BLaER1 (cell line): Measurements from ENCODE around the gene ZNF503.

Experiments used
- H3K27ac ChIP-seq: shearing (Covaris generic); formaldehyde crosslinking; 2 replicates; pipeline ENCODE4 v1.8.1; 2022
- H3K27me3 ChIP-seq: shearing (Covaris generic); formaldehyde crosslinking; 2 replicates; pipeline ENCODE4 v1.8.1; 2022
- H3K36me3 ChIP-seq: shearing (Covaris generic); formaldehyde crosslinking; 2 replicates; pipeline ENCODE4 v1.8.1; 2022
- H3K4me1 ChIP-seq: shearing (Covaris generic); formaldehyde crosslinking; 2 replicates; pipeline ENCODE4 v1.8.1; 2022
- H3K4me2 ChIP-seq: shearing (Covaris generic); formaldehyde crosslinking; 2 replicates; pipeline ENCODE4 v1.8.1; 2022
- H3K4me3 ChIP-seq: shearing (Covaris generic); formaldehyde crosslinking; 2 replicates; pipeline ENCODE4 v1.8.1; 2022
- H3K9ac ChIP-seq: shearing (Covaris generic); formaldehyde crosslinking; 2 replicates; pipeline ENCODE4 v1.8.1; 2022
- H3K9me3 ChIP-seq: shearing (Covaris generic); formaldehyde crosslinking; 2 replicates; pipeline ENCODE4 v1.8.1; 2022
- H4K20me1 ChIP-seq: shearing (Covaris generic); formaldehyde crosslinking; 2 replicates; pipeline ENCODE4 v1.8.1; 2022
- Cebpa-rat ChIP-seq: shearing (Covaris generic); IDR thresholded peaks from 2 replicates; pipeline ENCODE4 v1.8.1; 2022

The ZNF503 gene

DNA sequence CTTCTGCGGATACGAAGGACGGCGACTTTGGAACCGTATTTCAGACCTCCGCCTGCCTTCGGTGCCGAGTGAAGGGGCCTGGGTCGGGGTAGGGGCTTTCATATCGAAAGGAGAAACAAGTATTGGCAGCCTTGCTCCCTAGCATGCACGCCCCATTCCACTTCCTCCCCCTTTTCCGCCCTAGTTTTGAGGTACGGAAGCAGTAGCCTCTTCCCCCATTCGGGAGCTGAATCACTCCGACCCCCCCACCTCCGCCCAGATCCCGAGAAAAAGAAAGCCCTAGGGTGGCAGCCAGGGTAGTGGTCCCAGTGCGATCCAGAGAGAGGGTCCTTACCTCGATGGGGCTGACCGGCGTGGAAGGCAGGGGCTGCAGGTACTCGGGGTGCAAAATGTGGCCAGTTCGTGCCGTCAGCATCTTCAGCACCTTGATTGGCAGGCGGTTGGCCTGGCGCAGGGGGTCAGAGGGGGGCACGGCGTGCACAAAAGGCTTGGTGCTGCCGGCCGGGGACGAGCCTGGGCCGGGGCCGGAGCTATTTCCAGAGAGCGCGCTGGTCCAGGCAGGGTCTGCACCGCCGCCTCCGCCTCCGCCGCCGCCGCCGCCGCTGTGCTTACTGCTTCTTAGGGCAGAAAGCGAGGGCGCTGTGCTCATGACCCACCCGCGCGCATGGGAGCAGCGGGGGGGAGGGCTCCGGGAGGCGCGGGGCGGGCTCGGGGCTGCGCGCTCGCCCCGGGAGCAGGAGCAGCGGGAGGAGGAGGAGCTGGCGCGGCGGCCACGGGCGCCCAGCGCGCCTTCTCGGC is 594 bp downstream of the ZNF503 start:
- H3K9me3 ChIP-seq = peaks cover 17% of the 10 kb centered on the region
- peaks cover 63% of the 10 kb centered on the region for H3K27me3 ChIP-seq
- no peak for TF ChIP-seq Cebpa-rat
- peak overlapping the region; percentile 78 for H3K9ac ChIP-seq
- peaks cover 32% of the 10 kb centered on the region for H3K4me1 ChIP-seq
- H3K4me2 ChIP-seq = peak overlapping the region; percentile 100
- H3K36me3 ChIP-seq = peaks cover 12% of the 10 kb centered on the region
- H4K20me1 ChIP-seq = peaks cover 32% of the 10 kb centered on the region
- H3K27ac ChIP-seq = peak overlapping the region; percentile 70
- peak overlapping the region; percentile 87 for H3K4me3 ChIP-seq

DNA sequence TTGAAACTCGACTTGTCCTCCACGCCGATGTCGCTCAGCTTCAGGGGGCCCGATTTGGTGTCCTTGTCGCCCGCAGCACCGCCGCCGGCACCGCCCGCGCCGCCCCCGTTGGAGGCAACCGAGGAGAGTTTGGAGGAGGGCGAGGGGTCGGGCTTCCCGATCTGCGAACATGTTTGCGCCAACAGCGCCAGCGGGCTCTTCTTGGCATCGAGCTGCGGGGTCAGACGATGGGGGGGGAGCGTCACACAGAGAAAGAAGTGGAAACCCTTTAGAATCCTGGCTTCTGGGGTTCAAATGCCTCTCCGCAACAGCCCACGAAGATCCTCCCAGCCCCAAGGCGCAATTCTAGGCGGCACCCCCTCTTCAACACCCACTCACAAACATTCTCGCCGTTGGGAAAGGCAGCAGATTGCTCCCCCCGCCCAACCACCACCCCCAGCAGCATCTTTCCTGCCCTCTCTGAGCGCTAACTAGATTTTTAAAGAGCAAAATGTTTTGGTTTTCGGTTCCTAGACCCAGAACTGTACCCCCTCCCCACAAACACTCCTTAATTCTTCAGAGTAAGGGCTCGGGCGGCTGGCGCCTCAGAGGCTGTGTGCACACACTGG is 1.3 kb downstream of the ZNF503 start:
- TF ChIP-seq Cebpa-rat = no peak
- Histone ChIP-seq H3K9me3 (peaks cover 20% of the 10 kb centered on the region), H3K9ac (peak overlapping the region; percentile 78), H3K27ac (peak overlapping the region; percentile 70; the same call in 1 of the 2 replicates), H3K4me2 (peak overlapping the region; percentile 100), H3K36me3 (peaks cover 12% of the 10 kb centered on the region), H3K27me3 (peaks cover 56% of the 10 kb centered on the region), H3K4me1 (peaks cover 32% of the 10 kb centered on the region), H4K20me1 (peaks cover 25% of the 10 kb centered on the region), H3K4me3 (peak overlapping the region; percentile 87)

DNA sequence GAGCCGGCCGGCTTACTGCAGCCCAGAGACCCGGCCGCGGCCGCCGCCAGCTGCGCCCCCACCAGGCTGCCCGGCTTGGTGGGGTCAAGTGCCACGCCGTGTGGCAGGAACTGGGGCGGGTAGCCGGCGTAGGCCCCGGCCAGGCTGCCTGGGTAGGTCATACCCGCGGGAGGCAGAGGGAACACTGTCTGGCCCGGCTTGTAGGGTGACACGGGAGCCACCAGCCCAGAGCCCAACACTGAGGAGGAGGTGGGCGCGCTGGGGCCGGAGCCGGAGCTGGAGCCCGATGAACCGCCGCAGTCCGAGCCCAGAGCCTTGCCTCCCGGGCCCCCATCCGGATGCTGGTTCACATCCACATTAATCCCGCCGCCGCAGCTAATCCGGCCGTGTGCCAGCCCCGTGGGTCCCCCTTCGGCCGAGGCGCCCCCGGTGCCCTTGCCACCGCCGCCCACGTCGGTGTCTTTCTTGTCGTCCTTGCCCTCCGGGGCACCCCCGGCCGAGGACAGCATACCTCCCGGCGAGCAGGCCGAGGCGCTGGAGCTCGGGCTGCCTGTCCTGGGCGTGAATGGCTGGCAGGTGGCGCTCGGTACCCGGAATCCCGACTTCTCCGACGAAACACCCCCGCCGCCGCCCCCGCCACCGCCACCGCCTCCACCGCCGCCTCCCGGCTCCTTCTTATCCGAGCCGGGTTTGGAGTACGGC is 2.0 kb downstream of the ZNF503 start:
- Histone ChIP-seq H3K27me3 (peaks cover 50% of the 10 kb centered on the region), H3K9me3 (peaks cover 16% of the 10 kb centered on the region), H3K4me1 (peaks cover 32% of the 10 kb centered on the region), H3K4me2 (peak overlapping the region; percentile 100), H3K27ac (no peak overlapping the region), H3K36me3 (peaks cover 12% of the 10 kb centered on the region), H3K4me3 (peak overlapping the region; percentile 87), H3K9ac (peak overlapping the region; percentile 78), H4K20me1 (peaks cover 20% of the 10 kb centered on the region)
- TF ChIP-seq Cebpa-rat = no peak

DNA sequence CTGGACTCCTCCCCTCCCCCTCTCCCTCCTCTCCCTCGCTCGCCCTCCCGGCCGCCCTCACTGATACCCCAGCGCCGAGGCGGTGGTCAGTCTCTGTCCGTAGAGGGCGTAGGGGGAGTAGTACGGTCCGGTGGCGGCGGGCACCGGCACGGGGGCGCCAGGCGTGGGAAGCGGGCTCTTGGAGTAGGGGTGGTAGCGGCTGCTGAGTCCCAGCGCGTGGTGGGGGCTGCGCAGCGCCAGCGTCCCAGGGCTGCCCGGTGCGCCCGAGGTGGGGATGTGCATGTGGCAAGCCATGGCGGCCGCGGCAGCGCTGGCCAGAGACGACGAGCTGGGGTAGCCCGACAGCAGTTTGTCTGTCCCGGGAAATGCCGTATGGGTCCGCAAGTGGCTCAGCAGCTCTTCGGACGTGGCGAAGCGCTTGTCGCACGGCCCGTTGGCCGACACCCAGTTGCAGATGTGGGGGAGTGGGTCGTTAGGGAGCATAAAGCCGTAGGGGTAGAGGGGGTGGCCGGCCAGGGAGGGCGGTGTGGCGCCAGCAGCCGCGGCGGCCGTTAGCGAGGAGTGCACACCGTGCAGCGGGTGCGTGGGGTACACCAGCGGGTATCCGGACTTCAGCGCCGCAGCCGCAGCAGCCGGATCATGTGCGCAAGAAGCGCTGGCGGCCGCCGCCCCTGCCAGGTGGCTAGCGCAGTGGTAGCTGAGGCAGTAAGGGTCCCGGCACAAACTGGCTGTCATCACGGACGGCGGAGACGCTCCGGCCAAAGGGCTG is 2.7 kb downstream of the ZNF503 start:
- Histone ChIP-seq H3K4me2 (peak overlapping the region; percentile 100), H3K9me3 (peaks cover 11% of the 10 kb centered on the region), H3K4me1 (peaks cover 25% of the 10 kb centered on the region), H3K27me3 (peaks cover 42% of the 10 kb centered on the region), H3K9ac (peak overlapping the region; percentile 73; the same call in 1 of the 2 replicates), H3K4me3 (peak overlapping the region; percentile 87; the same call in 1 of the 2 replicates), H3K36me3 (peaks cover 12% of the 10 kb centered on the region), H3K27ac (no peak overlapping the region), H4K20me1 (peaks cover 12% of the 10 kb centered on the region)
- TF ChIP-seq Cebpa-rat = no peak

DNA sequence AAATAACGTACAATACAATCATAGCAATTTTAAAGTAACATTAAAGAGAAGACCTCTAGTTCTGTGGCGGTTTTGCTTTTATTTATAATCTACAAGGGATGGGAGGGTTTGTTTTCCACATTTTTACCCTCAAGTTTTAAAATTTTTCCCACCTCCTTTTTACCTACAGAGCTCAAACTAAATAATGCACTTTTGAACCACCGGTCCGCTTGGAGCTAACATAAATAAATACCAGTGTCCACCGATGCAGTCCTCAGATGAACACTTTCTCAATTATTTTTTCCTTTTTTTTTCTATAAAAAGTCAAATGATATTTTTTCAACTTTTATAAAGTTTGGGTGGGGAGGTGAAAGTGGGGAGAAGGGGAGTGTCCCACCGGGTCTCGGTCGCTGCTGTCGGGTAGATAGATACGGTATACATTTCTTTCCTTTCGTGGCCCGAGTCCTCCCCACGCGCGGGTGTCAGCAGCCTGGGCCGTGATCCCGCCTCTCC is 3.3 kb downstream of the ZNF503 start:
- Histone ChIP-seq H4K20me1 (peaks cover 12% of the 10 kb centered on the region), H3K4me3 (no peak overlapping the region), H3K4me2 (no peak overlapping the region), H3K9me3 (peaks cover 11% of the 10 kb centered on the region), H3K4me1 (peaks cover 19% of the 10 kb centered on the region), H3K27ac (no peak overlapping the region), H3K9ac (no peak overlapping the region), H3K27me3 (peaks cover 36% of the 10 kb centered on the region), H3K36me3 (peaks cover 12% of the 10 kb centered on the region)
- TF ChIP-seq Cebpa-rat = no peak

DNA sequence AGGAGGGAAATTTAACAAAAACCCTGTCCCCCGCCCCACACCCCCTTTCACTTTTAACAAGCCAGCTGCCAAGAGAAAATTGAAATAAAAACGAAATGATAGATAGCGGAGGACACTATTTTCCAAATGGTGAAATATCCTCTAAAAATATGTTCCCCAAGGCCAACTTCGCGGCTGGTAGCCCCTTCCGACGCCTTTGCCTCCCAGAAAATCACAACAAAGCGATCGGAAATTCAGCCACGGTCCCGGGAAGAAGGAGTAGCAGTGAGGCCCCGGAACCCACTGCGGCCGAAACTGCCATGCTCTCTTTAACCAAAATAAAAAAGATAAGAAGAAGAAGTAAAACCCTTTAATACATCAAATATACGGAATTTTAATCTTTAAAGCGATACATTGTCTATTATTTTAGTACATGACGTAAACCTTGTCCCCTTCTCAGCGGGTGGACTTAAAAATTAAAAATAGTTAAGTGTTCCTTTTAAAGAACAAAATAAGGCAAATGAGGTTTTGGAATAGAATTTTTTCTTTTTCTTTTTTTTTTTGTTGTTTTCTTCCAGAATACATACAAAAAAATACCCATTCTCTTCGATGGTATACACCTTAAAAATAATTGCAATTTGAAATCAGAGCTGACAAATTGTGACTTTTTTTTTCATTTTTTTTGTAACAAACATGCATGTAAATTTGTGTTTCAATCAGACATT is 3.9 kb downstream of the ZNF503 start:
- Histone ChIP-seq H3K4me1 (peaks cover 13% of the 10 kb centered on the region), H3K9ac (no peak overlapping the region), H3K36me3 (peaks cover 12% of the 10 kb centered on the region), H3K27ac (no peak overlapping the region), H3K4me3 (no peak overlapping the region), H3K4me2 (no peak overlapping the region), H4K20me1 (peaks cover 12% of the 10 kb centered on the region), H3K27me3 (peaks cover 30% of the 10 kb centered on the region), H3K9me3 (peaks cover 11% of the 10 kb centered on the region)
- no peak for TF ChIP-seq Cebpa-rat

DNA sequence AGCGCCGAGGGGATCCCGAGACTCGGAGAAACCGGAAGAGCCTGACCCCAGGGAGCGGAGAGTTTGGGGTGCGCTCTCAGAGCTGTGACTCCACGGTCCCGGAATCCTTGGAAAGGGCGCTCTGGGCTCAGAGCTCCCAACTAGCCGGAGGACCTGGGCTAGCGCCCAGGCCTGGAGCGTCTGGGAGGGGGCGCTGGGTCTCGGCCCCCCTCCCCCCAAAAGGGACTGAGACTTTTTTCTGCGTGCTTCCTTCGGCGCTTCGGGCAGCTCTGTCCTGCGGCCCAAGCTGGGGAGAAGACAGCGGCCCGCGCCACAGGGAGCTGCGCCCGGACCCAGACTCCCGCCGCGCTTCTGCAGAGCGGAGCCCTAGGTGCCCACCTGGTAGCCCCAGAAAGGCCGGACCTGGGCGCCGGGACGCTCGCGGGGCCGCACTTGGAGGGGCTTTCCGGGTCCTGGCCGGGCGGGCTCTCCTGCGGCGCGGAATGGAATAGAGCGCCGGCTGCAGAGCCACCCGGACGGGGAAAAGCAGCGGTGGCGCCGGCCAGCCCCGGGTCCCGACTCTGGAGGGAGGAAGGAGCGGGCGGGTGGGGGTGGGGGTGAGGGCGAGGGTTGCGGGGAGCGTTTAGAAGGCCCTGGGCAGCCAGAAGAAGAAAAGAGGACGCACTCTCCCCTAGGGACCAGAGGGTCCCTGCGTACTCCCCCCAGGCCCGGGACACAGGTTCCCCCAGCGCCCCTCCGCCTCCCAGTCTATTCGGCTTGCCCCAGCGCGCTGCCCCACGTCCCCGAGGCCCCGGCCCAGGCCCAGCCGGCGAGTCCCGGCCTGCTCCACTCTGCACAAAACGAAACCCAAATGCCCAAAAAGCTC is 4.7 kb downstream of the ZNF503 start:
- Histone ChIP-seq H3K27me3 (peaks cover 22% of the 10 kb centered on the region), H3K4me1 (peaks cover 11% of the 10 kb centered on the region), H3K4me3 (no peak overlapping the region), H3K4me2 (no peak overlapping the region), H3K9me3 (peaks cover 11% of the 10 kb centered on the region), H3K27ac (no peak overlapping the region), H3K36me3 (peaks cover 12% of the 10 kb centered on the region), H3K9ac (no peak overlapping the region), H4K20me1 (peaks cover 12% of the 10 kb centered on the region)
- no peak for TF ChIP-seq Cebpa-rat

DNA sequence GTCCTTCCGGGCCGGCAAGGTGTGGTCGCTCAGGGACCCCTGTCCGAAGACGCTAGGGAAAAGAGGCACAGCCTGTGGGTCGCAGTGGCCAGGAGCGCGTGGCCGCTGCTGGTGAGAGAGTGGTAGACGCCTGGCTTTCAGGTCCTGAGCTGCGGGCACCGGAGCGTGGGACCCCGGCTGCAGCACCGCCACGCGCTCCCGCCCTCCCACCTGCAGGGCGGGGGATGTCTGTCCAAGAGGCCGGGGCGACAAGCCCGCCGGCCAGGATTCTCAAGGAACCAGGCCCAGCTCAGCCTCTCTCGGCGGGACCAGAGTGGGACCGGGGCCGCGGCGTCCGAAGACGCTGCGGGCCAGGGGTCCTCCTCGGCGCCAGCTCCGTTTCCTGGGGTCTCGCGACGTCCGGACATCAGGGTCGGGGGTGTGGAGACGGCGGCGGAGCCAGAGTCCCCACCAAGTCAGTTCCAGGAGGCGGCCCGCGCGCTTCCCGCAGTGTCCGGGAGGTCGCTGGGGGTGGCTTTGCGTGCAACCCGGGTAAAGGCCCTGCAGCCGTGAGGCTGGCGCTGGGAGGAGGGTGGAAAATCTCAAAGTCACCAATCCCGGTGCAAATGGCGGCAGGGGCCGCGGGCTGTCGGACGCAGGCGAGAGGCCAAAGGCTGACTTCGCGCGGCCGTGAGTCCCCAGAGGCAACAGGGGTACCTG is 5.5 kb downstream of the ZNF503 start:
- Histone ChIP-seq H3K4me3 (no peak overlapping the region), H3K27me3 (peaks cover 17% of the 10 kb centered on the region), H3K4me2 (no peak overlapping the region), H3K9me3 (peaks cover 11% of the 10 kb centered on the region), H3K9ac (no peak overlapping the region), H4K20me1 (peaks cover 12% of the 10 kb centered on the region), H3K27ac (no peak overlapping the region), H3K36me3 (peaks cover 12% of the 10 kb centered on the region), H3K4me1 (peaks cover 11% of the 10 kb centered on the region)
- no peak for TF ChIP-seq Cebpa-rat
